Right lung (tissue), 5 donors: ENCODE results near the gene HK1. TPM values are rescaled to one million over a fixed set of nuclear protein-coding genes. Genes with fewer than 3 reads are reported as not detected.
A peak's percentile ranks its signal among the peaks of the same experiment; 100 is the strongest.

Source experiments
- DNase-seq, 2 donors: peaks; one replicate each; pipeline ENCODE4 v3.0.0-alpha.2; 2013
- polyA plus RNA-seq, 5 donors: library from polyadenylated mRNA; unstranded; fragments of 120-200 nt; gene quantifications; one replicate each; pipeline versions ENCODE4 v1.2.1 to v1.2.3, GENCODE V29; 2013; ENCODE audit warnings: inconsistent platforms in 1 of 5, low replicate concordance in 1 of 5; ENCODE audit not compliant: insufficient read length in 5 of 5, insufficient read depth in 1 of 5

HK1 gene
- polyA plus RNA-seq, 5 donors: 45.5 to 62.7 (median 53.4) TPM

DNA sequence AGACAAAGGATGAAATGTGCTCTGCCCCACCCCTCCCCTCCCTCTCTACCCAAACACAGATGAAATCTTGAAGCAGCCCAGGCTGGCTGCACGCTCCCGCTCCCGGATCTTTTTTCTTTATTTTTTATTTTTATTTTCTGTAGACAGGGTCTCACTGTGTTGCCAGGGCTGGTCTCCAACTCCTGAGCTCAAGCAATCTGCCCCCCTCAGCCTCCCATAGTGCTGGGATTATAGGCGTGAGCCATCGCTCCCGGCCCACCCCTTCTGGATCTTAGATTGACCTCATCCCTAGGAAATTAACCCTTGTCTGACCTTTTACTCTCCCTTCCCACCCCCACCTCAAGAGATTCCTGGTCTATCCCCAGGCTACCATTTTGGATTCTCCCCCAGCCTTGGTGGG, 124.1 kb downstream of the HK1 start:
- DNase-seq: no peak

DNA sequence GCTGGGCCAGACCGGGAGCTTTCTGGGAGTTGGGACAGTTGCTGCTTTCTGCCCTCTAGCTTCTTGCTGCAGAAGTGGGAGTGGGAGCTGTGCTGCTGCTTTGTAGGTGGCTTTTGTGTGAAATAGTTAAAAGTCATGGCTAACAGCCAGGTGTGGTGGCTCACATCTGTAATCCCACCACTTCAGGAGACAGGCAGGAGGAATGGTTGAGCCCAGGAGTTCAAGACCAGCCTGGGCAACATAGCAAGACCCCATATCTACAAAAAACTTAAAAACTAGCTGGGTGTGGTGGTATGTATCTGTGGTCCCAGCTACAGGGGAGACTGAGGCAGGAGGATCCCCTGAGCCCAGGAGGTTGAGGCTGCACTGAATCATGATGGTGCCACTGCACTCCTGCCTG, 124.8 kb downstream of the HK1 start:
- no peak for DNase-seq

DNA sequence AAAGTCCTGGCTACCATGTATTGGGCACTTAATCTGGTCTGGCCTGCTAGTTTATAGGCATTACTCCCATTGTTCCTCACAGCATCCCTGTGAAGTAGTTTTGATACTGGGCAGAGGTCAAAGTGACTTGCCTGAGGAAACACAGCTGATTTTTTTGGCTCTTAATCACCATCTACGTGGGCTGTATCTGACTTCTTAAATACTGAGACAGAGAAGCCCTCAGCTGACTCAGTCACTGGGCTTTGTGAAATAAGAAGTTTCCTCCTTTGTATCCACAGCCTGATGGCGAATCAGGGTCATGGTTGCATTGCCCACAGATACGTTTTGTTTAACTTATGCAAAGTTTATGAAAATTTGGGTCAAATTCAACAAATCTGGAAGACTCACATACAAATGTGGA, 125.2 kb downstream of the HK1 start:
- DNase-seq: no peak

DNA sequence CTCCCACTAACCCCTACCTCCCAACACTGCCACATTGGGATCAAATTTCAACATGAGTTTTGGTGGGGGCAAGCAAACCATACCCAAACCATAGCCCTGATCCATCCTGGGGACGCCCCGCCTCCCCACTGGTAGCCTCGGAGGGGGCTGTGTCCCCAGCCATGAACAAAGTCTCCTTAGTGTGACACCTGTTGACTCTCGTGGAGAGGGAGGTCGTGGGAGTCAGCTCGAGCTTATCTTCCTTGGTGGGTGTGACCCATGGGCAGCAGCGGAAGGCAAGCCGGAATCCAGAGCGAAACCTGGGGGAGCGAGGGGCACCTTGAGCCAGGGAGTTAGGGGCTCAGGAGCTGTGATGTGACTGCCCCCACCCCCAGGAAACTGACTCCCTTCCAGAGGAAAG, 126.5 kb downstream of the HK1 start:
- no peak for DNase-seq

DNA sequence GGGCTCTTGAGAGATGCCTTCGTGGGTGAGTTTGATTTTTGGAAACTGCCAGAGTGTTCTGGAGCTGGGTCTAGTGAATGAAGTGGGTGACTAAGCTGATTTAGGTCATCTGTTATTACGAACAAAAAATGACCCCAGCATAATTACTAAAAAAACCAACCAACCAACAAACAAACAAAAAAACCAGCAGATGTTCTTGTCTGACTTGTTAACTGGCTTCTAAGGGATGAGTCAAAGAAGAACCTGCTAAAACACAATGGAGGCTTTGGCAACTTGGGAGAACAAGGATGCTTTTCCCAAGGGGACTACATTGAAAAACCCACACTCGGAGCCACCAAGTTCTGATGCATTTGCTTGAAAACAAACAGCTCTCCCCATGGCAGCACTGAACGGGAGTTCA, 126.9 kb downstream of the HK1 start:
- no peak for DNase-seq

DNA sequence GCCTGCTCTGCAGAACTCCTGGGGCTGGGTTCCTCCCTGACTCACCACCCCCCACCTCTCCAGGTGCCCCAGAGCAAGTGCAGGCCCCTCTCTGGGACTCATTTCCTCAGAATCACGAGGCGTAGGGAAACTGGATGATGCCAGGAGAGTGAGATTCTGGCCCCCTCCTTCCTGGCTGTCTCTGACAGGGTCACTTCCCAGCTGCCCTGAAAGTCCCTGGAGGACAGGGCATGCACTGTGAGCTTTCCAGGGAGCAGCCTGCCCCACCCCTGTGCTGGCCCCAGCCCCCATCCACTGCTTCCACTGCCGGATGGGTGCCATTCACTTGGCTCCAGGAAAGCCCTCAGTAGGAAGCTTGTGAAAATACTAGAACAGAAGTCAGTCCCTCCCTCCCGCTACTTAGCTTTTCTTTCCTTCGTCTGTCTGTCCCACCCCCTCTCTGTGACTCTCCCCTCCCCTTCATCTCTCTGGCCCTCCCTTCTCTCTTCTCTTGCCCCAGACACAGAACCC, 128.1 kb downstream of the HK1 start:
- no peak for DNase-seq

DNA sequence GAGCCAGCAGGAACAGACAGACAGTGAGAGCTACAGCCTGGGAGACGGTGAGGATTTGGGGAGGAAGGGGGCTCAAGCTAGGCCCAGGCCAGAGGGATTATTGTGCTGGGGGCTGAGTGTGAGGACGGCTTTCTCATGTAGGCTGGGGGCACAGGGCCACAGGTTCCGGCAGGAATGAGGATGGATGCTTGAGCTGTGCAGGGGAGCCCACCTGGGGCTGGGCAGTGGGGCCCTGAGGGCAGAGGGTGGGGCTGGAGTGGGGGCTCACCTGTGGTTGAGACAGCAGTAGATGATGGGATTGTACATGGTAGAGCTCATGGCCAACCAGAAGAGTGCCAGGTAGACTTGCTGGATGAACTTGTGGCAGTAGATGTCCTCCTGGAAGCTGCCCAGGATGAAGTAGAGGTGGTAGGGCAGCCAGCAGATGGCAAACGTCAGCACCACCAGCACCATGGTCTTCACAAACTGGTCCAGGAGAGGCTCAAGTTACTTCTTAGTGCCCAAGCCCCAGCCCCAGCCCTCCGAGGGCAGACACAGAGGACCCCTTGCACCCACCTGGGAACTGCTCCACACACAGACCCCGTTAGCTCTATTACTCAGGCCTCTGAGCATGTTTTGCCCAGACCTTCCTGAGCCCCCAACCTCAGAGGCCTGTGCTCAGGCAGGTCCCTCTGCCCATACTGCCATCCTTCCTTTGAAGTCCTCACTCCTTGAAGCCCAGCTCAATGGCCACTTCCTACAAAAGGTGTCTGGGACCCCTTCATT, 128.7 kb downstream of the HK1 start:
- DNase-seq: no peak

DNA sequence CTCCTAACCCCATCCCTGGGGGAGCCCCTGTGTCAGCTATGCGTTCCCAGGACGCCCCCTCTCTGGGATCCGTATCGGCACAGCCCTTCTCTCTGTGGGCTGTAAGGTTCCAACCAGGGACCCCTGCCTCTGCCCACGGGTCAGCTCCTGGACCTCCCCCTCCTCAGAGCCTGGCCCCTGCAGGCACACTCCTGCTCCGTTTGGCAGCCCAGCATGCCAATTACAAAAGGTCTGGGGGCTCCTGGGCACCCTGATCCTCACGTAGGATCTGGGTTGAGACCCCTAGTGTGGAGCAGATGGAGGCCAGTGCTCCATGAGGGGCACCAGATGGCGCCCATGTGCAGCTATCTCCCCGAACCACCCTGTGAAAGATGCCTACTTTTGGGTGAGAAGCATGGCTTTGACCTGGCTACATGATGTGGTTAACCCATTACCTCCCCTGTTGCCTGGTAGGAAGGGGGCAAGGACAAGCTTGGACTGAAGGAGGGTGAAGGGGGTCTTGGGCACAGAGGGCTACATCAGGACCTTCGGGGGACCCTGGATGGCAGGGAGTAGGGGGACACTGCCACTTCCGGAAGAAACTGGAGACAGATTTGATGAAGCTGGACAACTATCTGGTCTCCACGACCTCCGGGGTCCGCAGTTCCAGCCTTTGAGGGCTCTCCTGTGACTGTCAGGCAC, 129.5 kb downstream of the HK1 start:
- DNase-seq: no peak

DNA sequence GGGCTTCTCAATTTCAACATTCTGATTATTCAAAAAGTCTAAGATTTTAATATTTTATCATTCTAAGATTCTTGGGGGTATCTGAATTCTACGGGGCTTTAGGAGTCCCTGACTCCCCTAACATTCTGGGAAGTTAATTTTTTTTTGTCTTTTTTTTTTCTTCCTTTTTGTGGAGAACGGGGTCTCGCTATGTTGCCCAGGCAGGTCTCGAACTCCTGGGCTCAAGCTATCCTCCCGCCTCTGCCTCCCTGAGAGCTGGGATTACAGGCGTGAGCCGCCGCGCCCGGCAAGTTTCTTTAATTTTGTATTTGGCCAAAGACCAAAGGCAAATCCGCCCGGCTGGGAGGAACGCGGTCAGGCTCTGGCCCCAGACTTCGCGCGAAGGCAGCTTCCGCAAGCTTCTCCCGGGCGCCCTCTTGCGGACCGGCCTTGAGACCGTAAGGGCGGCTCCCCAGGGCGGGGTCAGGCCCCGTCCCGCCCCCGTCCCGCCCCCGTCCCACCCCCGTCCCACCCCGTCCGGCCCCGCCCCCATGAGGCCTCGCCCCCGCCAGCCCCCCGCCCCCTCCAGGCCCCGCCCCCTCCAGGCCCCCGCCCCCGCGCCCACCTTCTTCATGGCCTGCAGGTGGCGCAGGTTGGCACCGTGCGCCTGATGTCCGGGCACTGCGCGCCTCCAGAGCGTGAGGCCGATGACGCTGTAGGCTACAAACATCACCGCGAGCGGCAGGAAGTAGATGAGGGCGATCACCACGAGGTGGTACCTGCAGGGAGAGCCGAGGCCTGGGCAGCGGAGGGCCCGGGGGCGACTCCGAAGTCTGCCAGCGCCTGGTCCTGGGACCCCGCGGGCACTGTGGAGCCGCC, 130.3 kb downstream of the HK1 start:
- peak; percentile 91 for DNase-seq

DNA sequence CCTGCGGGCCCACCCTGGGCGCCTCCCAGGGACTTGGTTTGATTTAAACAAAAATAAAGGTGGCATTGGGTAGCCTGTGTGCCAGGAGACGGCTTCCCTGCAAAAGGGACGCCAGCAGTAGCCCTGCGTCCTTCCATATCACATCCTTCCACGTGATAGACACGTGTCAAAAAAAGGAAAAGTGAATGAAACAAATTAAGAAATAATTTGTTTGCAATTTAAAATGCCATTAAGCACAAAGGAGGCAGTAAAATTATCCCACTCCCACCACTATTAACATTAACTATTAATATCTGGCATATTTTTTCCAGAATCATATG, 130.8 kb downstream of the HK1 start:
- no peak for DNase-seq

DNA sequence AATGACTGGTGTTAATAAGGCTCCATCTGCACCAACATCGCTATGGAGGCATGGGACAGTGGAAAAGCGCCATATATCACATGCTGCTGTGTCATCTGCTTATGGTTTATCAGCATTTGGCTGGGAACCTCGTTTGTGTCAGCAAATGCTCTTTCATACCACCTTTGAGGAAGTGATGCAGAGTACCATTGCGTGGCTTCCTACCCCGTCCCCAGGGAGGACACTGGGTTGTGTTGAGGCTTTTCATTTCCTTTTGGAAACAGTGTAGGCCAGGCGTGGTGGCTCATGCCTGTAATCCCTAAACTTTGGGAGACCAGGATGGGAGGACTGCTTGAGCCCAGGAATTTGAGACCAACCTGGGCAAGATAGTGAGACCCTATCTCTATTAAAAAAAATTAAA, 131.7 kb downstream of the HK1 start:
- no peak for DNase-seq

DNA sequence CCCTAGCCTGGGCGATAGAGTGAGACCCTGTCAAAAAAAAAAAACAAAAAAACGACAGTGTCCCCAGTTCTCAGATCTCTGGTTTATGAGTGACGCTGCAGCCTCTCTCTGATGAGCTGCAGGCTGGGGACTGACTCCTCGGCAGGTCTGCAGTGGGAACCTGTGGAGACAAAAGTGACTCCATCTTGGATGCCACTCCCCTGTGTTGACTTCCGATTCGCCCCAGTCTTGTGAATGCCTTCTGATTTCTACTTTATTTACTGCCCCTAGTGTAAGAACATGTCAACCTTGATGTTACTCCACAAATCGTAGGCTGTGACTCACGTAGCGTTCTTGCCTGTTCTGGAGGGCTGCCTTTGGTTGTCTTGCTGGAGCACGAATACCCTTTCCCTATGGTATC, 132.2 kb downstream of the HK1 start:
- no peak for DNase-seq

DNA sequence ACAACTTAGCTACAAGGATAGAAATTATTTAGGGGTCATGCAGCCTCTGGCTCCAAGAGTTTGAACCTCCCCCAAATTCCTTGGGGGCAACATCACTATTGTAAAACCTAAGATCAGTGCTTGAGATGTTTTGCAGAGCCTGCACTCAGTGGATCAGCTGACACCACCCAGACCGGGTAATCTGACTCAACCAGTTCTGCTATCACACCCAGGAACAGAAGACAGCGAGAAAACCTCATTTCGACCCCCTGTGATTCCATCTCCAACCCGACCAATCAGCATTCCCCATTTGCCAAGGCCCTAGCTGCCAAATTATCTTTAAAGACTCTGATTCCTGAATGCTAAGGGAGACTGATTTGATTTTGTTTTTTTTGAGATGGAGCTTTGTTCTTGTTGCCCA, 133.2 kb downstream of the HK1 start:
- DNase-seq: no peak

DNA sequence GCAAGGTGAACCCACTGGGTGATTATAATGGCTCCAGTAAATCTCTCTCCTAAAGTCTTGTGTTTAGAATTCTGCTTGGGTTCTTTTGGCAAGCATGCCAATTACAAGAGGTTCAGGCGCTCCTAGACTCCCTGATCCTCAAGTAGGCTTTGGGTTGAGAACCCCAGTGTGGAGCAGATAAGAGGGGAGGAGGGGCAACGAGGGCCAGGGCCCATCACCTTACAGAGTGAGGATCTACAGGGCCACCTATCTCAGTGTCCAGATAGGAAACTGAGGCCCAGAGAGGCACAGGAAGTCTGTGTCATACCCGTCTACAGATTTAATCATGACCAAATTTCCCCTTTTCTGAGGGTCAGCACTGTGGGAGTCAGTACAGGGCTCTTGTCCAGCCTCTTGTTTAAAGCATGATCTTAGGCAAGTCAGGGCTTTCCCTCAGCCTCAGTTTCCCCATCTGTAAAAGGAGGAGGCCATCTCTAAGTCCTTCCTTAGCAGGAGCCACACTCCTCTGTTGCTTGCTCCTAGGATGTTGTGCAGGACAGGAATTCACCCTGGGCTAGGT, 134.0 kb downstream of the HK1 start:
- DNase-seq: no peak

DNA sequence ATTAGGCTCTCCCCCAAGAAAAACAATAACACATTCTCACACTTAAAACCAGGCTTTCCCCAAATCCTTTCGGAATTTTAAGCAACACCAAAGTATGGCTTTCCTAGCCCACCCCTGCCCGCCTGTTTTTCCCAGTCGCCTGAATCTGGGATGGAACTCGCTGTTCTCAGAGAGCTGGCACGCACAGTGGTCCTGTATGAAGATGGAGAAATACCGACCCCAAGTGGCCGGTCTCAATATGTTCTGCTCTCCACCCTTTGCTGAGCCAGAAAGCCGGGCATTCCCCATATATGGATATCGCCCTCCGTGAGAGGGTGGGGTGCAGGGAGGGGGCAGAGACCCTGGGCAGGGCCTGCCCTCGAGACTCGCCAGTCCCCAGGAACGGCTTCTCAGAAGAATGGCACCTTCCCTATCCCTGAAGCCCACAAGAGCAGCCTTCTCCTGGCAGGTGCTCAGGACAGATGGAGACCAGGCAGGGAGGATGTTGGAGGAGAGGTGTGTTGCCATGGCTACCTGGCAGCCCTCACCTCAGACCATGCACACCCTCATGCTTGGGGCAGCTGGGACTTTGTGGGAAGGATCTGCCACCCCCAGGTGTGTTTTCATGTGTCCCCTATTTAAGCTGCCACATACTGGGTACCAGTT, 135.0 kb downstream of the HK1 start:
- DNase-seq: peak in 1 of 2 donors; percentile 67

DNA sequence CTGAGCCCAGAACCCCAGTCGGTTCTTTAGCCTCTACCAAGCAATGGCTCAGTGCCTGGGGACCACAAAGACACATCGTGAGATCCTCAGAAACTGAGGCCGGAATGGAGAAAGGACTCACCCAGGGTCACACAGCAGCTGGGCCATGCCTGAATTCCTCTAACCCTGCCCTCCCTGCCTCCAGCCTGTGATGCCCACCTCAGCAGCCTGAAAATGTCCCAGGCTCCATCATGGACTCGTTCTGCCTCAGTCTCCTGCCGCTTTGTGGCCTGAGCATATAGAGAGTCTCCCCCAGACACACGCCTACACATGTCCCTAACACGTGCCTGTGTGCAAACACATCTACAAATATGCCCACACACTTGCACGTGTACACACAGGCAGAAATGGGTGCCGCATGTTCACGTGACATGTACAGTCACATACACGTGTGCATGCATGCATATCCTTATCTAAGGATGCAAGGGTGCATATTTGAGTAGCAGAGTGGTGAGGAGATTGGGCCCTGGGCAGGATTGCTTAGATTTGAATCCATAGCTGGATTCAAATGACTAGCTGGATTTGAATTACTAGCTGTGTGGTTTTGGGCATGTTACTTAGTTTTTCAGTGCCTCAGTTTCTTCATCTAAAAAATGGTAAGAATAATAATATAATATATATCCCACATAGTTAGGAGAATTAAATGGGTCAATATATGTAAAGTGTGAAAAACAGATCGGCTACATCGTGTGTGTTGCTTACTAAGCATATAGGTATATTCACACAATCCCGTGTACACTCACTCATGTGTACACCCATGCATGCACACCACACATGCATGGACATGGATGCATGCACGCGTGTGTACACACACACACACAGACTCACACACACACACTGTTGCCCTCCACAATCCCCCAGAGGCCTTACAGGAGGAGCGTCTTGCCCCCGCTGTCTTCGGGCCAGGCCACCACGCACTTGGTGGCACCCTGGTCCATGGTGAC, 136.0 kb downstream of the HK1 start:
- DNase-seq: no peak

DNA sequence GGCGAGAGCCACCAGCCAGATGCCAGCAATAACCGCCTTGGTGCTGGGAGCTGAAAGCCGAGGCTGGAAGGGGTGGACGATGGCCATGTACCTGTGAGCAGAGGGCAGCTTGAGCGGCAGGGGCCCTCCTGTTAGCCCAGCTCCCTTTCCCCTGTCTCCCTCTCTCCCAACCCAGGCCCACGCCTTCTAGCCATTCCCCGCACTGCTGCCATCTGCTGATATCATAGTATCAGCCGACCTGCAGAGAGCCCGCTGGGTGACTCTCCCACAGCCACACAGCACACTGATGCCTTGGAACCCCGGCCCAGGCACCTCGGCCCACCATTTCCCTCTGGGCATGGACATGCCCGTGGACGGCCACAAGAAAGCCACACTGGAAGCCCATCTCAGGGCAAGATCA, 136.8 kb downstream of the HK1 start:
- no peak for DNase-seq

DNA sequence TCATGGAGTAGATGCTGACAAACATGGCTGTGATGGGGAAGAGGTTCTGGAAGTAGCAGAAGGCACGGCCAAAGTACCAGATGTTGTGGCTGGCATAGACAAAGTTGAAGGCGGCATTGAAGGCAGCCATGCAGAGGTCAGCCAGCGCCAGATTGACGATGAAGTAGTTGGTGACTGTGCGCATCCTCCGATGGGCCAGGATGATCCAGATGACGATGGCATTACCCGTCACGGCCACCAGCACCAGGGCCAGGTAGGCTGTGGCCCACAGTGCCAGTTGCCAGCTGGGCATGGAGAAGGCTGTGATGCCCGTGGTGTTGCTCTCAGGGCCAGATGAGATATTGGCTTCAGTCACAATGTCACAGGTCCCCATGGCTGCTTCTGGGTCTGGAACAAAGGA, 137.7 kb downstream of the HK1 start:
- DNase-seq: no peak

DNA sequence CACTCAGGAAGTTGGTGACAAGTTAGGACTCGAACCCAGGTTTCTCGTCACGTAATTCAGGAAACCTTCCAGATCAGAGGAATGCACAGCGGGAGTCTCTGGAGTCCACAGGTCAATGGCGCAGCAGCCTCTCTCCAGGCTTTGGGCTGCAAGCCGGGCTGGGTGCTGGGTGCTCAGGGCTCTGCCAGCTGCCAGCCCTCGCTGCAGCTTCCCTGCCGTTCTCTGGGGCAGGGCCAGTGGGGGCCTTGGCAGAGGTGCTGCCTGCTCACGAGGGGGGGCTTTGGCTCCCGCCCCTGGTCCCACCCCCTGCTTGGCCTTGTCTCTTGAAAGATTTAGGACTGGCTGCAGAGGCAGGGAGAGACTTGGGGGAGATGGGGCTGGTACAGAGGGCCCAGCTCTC, 138.4 kb downstream of the HK1 start, which contains the start of gene TACR2:
Gene TACR2 (minus strand): TSS at position 224 of the 400 bp plus-strand sequence. CDS start 595 bp downstream, outside the sequence.
- no peak for DNase-seq

DNA sequence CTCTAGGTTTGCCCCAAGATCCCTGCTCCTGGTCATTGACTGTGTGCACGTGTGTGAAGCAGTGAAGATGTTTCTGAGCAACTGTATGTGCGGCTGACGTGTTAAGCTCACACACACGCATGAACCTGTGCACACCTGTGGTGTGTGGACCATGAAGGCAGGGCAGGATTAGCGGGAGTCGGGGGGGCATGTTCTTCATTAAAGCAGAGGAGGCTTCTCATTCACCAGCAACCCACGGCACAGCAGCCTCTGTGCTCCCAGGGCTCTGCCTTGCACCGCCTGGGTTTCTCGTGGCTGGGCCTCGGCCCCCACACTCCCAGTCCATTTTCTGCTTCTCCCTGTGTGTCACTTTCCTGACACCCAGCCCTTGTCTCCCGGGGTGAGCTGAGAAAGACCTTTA, 139.2 kb downstream of the HK1 start:
- DNase-seq: no peak
